ENCODE results near the gene ABHD4. TPM values are rescaled to one million over a fixed set of nuclear protein-coding genes. Genes with fewer than 3 reads are reported as not detected.
A peak's percentile ranks its signal among the peaks of the same experiment; 100 is the strongest.

Gene ABHD4
- total and polyA plus RNA-seq, 2 donors (not counting 1 experiment from before 2014, with no cell fraction given): 10.5 to 22.7 TPM

DNA sequence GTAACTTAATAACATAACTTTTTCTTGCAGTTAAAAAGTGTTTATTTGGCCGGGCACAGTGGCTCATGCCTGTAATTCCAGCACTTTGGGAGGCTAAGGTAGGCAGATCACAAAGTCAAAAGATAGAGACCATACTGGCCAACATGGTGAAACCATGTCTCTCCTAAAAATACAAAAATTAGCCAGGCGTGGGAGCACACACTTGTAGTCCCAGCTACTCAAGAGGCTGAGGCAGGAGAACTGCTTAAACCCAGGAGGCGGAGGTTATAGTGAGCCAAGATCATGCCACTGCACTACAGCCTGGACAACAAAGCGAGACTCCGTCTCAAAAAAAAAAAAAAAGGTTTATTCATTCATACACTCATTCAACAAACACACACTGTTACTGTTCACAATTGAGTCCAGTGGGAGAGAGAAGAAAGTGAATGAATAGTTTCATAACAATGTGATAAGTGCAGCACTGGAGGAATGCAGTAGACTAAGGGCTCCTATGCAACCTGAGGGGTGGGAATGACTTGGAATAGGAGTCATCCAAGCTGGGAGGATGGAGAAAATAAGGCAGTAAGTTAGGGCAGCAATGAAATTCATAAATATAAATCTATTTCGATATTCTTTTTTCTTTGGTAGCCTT, 28.9 kb upstream of the ABHD4 start:
- H3K27me3 Mint-ChIP-seq: no peaks in the 10 kb centered on the region
- H3K4me1 ChIP-seq (ENCODE audit: control insufficient read depth in 2 of 2, insufficient read depth in 2 of 2, low read length in 2 of 2): peaks cover 57 to 64% of the 10 kb centered on the region in 2 donors
- peaks cover 10 to 25% of the 10 kb centered on the region in 2 experiments for H3K36me3 ChIP-seq (replicated peaks in 1 of 2; ENCODE audit: control extremely low read depth in 1 of 2, control insufficient read depth in 1 of 2, extremely low read depth in 1 of 2, insufficient read depth in 2 of 2, low read length in 1 of 2)
- H3K9me3 ChIP-seq (ENCODE audit: control extremely low read depth in 1 of 3, control insufficient read depth in 2 of 3, insufficient read depth in 1 of 3, low read length in 2 of 3): no peaks in the 10 kb centered on the region
- H3K27ac ChIP-seq (ENCODE audit: low read length in 2 of 2): peak overlapping the region; percentile 74 to 78
- H3K9me3 Mint-ChIP-seq (ENCODE audit: insufficient read depth): no peaks in the 10 kb centered on the region
- no peak for ATAC-seq (ENCODE audit: low read depth)
- 90% methylated on average over 1 of the region's 6 CpGs for WGBS (ENCODE audit: insufficient coverage)
- H4K20me1 ChIP-seq (ENCODE audit: control insufficient read depth, insufficient read depth, low read length, poor library complexity, severe bottlenecking): no peaks in the 10 kb centered on the region
- no peaks in the 10 kb centered on the region for H3K27me3 ChIP-seq (replicated peaks in 1 of 4; ENCODE audit: control extremely low read depth in 1 of 4, control insufficient read depth in 3 of 4, insufficient read depth in 4 of 4, low read length in 3 of 4)
- peaks cover 59% of the 10 kb centered on the region for H3K4me1 Mint-ChIP-seq
- no peak for DNase-seq
- TF ChIP-seq, protein P1, sequence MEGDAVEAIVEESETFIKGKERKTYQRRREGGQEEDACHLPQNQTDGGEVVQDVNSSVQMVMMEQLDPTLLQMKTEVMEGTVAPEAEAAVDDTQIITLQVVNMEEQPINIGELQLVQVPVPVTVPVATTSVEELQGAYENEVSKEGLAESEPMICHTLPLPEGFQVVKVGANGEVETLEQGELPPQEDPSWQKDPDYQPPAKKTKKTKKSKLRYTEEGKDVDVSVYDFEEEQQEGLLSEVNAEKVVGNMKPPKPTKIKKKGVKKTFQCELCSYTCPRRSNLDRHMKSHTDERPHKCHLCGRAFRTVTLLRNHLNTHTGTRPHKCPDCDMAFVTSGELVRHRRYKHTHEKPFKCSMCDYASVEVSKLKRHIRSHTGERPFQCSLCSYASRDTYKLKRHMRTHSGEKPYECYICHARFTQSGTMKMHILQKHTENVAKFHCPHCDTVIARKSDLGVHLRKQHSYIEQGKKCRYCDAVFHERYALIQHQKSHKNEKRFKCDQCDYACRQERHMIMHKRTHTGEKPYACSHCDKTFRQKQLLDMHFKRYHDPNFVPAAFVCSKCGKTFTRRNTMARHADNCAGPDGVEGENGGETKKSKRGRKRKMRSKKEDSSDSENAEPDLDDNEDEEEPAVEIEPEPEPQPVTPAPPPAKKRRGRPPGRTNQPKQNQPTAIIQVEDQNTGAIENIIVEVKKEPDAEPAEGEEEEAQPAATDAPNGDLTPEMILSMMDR (IDR thresholded peaks at IDR 0.05): no peak
- TF ChIP-seq EZH2 (IDR thresholded peaks at IDR 0.05; ENCODE audit: borderline replicate concordance, insufficient read depth, low read depth, low read length, poor library complexity, severe bottlenecking): no peak
- intact Hi-C loops (cut with micrococcal nuclease): loop anchor here (5.0 kb wide), 1 partner anchor 733 kb away; the partner anchor contains the start of gene PPP1R3E
- H2AFZ ChIP-seq (ENCODE audit: insufficient read depth, low read depth, low read length, poor library complexity, severe bottlenecking): no peak overlapping the region
- H3K9ac ChIP-seq (ENCODE audit: low read length): peak overlapping the region; percentile 58
- POLR2A ChIA-PET: interaction anchor here (0.7 to 3.2 kb wide), 6 partner anchors 8 to 254 kb away, joined by 3 to 43 read pairs (median 9); partner anchors contain the start of gene DAD1
- peak overlapping the region; percentile 95 for H3K27ac Mint-ChIP-seq
- H3K79me2 ChIP-seq (ENCODE audit: control insufficient read depth, insufficient read depth, low read length): peaks cover 66% of the 10 kb centered on the region
- no peak overlapping the region for H3K4me3 ChIP-seq (ENCODE audit: control extremely low read depth in 1 of 5, extremely low read depth in 1 of 5, insufficient read depth in 1 of 5, low read depth in 2 of 5, low read length in 4 of 5)
- CTCF ChIA-PET: interaction anchor here (0.6 to 15.3 kb wide), 50 partner anchors 9 to 508 kb away, joined by 3 to 354 read pairs (median 12); partner anchors contain the start of genes ABHD4, AJUBA, CDH24 and DAD1
- peak overlapping the region; percentile 79 for H3K4me3 Mint-ChIP-seq
- peak overlapping the region; percentile 77 for H3K4me2 ChIP-seq (replicated peaks; ENCODE audit: low read depth, low read length, poor library complexity, severe bottlenecking)

DNA sequence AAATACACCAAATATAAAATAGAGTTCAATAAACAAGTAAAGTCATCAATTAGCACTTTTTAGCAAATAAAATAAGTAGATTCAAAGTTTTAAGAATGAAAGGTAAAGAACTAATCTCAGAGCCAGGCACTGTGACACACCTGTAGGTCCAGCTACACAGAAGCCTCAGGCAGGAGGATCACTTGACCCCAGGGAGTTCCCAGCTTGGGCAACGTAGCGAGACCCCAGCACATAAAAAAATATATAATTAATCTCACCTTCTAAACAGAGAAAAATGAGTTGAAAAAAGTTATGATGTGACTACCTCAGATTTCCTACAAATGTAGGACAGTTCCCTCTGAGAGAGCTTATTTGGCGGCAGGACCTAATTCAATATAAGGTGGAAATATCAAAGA, 28.4 kb upstream of the ABHD4 start:
- peaks cover 66% of the 10 kb centered on the region for H3K79me2 ChIP-seq (ENCODE audit: control insufficient read depth, insufficient read depth, low read length)
- peak overlapping the region; percentile 25 to 60 (median 37) for H3K4me3 ChIP-seq (ENCODE audit: control extremely low read depth in 1 of 5, extremely low read depth in 1 of 5, insufficient read depth in 1 of 5, low read depth in 2 of 5, low read length in 4 of 5)
- H3K36me3 ChIP-seq (replicated peaks in 1 of 2; ENCODE audit: control extremely low read depth in 1 of 2, control insufficient read depth in 1 of 2, extremely low read depth in 1 of 2, insufficient read depth in 2 of 2, low read length in 1 of 2): peaks cover 14 to 26% of the 10 kb centered on the region in 2 experiments
- Mint-ChIP-seq H3K4me3 (peak overlapping the region; percentile 44), H3K27ac (peak overlapping the region; percentile 95), H3K4me1 (peaks cover 54% of the 10 kb centered on the region), H3K9me3 (ENCODE audit: insufficient read depth) (no peaks in the 10 kb centered on the region), H3K27me3 (no peaks in the 10 kb centered on the region)
- H3K27ac ChIP-seq (ENCODE audit: low read length in 2 of 2): peak overlapping the region; percentile 74 to 78
- no peaks in the 10 kb centered on the region for H3K9me3 ChIP-seq (ENCODE audit: control extremely low read depth in 1 of 3, control insufficient read depth in 2 of 3, insufficient read depth in 1 of 3, low read length in 2 of 3)
- intact Hi-C loops (cut with micrococcal nuclease): loop anchor here (1.0 to 5.0 kb wide), 16 partner anchors 8 to 733 kb away; partner anchors contain the start of genes CDH24, DAD1, OXA1L and PPP1R3E
- H2AFZ ChIP-seq (ENCODE audit: insufficient read depth, low read depth, low read length, poor library complexity, severe bottlenecking): peak overlapping the region; percentile 76
- no peaks in the 10 kb centered on the region for H4K20me1 ChIP-seq (ENCODE audit: control insufficient read depth, insufficient read depth, low read length, poor library complexity, severe bottlenecking)
- ATAC-seq (ENCODE audit: low read depth): peak; percentile 6
- DNase-seq: no peak
- WGBS (ENCODE audit: insufficient coverage): no CpG with 5 or more reads among the region's 3 CpGs
- ChIA-PET CTCF (interaction anchor here (0.6 to 15.3 kb wide), 110 partner anchors 9 to 507 kb away, joined by 3 to 354 read pairs (median 6); partner anchors contain the start of genes ABHD4, AJUBA, CDH24 and DAD1), POLR2A (interaction anchor here (0.6 to 3.2 kb wide), 10 partner anchors 9 to 488 kb away, joined by 3 to 43 read pairs (median 5); partner anchors contain the start of genes DAD1 and OXA1L)
- no peaks in the 10 kb centered on the region for H3K27me3 ChIP-seq (replicated peaks in 1 of 4; ENCODE audit: control extremely low read depth in 1 of 4, control insufficient read depth in 3 of 4, insufficient read depth in 4 of 4, low read length in 3 of 4)
- peaks cover 52 to 59% of the 10 kb centered on the region in 2 donors for H3K4me1 ChIP-seq (ENCODE audit: control insufficient read depth in 2 of 2, insufficient read depth in 2 of 2, low read length in 2 of 2)
- TF ChIP-seq EZH2 (IDR thresholded peaks at IDR 0.05; ENCODE audit: borderline replicate concordance, insufficient read depth, low read depth, low read length, poor library complexity, severe bottlenecking): no peak
- TF ChIP-seq, protein P1 (IDR thresholded peaks at IDR 0.05): no peak
- peak overlapping the region; percentile 58 for H3K9ac ChIP-seq (ENCODE audit: low read length)
- peak overlapping the region; percentile 77 for H3K4me2 ChIP-seq (replicated peaks; ENCODE audit: low read depth, low read length, poor library complexity, severe bottlenecking)

All from B cell (primary cell).